Kasumi-1 (cell line): ENCODE measurements around the gene GNAI1.
"Not testable (repeated sequence)": the region's sequence is repeated elsewhere in the genome, so short reads cannot be mapped to it uniquely, and the experiment has no call there.

Experiments used
- DNase-seq, 2 experiments: peaks; one replicate each; lab custom pipeline; 2025; lab: John Stamatoyannopoulos, UW

The GNAI1 gene

DNA sequence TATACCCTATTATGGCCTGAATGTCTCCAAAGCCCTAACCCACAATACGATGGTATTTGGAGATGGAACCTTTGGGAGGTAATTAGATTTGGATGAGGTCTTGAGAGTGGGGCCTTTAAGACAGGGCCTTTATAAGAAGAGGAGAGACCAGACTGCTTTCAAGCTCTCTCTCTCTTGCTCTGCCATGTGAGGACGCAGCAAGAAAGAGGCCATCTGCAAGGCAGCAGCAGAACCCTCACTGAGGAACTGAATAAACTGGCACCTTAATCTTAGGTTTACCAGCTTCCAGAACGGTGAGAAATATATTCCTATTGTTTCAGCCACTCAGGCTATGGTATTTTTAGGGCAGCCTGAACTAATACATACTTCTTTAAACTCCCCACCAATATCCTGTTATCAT, 2.0 kb upstream of the GNAI1 start:
- no peak for DNase-seq

DNA sequence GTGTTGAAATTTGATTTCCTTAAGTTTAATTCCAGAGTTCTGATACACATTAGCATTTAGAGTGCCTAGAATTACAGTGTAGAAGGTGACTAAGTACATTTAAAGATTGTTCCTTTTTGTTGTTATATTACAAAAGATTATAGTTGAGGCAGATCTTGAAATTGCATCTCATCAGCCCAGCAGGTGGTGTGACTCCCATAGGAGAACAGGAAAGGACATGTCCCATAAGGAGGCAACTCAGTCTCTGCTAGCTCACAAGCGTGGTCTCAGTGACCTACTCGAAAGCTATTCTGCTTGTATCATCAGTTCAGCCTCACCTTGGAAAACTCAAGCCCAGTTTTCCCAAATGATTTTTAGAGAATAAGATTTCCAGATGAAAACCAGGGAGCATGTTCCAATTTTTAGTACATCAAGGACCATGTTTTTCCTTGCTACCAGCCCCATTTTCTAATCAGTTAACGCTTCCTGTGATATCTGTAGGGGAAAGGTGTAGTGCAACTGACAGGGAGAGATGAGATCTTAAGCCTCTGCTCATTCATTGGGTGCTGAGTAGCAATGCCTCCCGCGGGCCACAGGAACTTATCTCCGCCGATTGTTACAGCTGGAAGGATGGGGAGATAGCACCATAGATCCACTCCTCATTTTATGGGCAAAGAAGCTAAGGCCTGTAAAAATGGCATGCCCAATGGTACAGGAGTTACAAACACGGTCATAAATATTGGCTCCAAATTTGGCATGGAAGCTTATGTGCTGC, 1.1 kb upstream of the GNAI1 start:
- no peak for DNase-seq

DNA sequence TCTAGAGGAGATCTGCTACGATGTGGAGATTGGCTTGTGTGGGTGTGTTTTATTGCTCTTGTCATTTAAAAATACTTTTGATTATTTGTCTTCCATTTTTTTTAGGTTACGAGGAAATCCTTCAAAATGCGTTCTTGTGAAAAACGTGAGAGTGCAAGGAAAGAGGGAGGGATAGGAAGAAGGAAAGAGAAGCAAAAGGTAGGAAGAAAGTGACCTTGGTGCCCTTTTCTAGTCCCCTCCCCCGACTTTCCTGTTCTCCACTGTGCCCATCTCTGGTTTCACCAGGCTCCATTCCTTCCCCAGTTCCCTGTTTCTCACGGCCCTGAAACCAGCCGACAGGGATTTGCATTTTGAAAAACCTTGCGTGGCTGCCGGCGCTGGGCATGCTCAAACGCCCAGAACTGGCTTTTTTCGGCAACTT, 506 bp upstream of the GNAI1 start:
- peak in 1 of 2 experiments; percentile 67 for DNase-seq

DNA sequence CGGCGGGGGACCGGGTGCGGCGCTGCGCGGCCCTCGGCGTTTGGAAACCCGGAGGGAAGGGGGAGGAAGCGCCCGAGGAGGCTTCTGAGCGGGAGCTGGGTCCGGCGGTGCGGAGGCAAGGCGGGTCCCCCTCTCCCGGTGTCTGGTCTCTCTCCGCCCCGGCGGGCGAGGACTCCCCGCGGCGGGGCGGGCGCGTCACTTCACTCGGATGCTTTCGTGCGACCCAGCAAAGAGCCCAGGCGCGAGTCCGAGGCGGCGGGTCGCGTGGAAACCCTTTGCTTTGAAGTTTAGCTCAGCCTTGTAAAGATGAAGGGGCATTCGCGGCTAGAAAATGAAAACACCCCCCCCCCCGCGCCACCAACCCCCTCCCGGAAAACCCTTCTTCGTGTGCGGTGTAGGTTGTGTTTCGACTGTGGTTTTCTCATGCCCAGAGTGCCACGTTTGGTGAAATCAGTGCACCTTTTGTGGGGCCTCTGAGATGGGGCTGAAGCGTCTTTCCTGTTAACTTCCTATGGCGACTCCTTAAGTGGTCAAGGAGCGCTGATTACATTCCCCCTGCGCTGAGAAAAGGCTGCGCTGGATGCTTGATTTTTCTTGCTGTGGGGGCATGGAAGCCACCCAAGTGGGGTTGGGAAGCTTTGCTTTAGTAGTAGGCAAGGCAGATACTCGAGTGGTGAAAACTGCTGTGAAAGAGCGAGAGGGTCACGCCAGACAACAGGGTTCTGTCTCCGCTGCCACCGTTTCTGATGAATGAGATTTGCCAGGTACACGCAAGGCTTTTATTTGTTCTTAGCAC, 876 bp downstream of the GNAI1 start:
- DNase-seq = peak; percentile 20 to 26

DNA sequence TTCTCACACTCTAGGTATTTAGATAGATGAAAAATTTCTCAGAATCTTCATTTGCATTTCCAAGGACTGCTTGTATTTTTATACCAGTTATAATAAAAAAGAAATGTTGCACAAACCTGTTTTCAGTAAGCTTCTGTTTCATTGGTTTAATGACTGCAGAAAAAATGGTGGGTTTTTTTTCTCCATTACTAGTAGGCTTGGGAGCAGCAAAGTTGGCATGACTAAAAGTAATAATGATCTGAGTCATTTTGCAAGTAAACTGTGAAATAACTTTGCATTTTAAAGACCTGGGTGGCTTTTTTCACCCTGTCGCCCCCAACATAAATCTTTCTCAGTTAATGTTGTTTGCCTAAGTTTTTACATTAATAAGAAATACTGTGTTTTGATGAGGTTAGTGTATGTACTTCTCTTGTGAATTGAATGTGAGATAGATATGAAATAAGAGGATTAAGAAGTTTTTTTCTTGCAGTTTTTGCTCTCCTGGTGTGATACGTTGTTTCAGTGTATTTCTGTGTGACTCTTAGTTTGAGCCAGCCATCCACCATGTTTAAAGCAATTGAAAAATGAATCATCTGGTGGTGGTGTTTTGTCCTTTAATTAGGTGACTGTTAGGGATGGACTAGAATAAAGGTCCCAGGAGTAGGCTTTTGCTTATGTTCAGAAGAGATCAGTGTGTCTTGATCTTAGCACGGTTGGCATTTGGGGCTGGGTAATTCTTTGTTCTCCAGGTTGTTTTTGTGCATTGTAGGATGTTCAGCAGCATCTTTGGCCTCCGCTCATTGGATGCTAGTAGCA, 1.8 kb downstream of the GNAI1 start:
- DNase-seq = no peak

DNA sequence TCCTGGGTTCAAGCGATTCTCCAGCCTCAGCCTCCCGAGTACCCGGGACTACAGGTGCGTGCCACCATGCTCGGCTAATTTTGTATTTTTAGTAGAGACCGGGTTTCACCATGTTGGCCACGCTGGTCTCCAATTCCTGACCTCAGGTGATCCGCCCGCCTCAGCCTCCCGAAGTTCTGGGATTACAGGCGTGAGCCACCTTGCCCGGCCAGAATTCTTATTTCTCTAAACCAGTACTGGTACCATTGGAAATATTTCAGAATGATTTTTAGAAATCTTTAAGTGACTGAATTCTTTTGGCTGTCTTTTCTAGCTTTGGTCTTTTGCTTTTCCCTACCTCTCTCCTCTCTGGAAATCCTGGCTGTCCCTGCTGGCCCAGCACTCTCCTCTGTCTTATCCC, 2.8 kb downstream of the GNAI1 start:
- no peak for DNase-seq

DNA sequence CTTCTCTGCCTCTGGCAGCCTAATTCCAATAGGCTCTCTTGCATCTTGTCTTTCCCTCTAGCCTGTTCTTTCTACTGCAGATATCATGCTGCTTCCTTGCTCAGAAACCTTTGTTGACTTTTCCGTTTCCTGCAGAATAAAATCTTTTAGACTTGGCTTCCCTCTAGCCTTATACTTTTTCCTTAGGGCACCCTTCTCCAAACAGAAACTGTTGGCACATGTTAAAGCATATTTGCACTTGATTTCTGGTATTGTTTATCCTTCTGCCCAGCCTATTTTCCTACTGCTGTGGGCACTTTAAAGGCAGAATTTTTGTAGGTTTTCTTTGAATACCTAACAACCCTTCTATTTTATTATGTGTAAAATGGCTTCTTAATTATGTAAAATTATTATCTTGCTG, 4.6 kb downstream of the GNAI1 start:
- no peak for DNase-seq

DNA sequence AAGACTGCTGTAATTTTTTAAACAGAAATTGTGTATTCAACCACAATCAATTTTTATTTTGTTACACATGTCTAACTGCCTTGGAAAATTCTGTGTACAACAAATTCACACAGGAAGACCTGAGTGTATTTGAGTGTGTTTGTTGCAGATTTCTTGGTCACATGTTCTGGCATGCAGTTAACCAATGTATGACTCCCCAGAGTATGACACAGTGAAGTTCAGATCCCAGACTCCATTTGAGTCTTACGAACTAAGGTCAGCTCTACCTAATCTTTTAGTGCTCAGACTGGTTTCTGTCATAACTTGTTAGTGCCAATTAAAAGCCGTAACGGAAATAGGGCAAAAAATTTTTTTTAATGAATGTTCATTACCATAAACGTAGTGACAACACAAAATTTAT, 5.8 kb downstream of the GNAI1 start:
- no peak for DNase-seq

DNA sequence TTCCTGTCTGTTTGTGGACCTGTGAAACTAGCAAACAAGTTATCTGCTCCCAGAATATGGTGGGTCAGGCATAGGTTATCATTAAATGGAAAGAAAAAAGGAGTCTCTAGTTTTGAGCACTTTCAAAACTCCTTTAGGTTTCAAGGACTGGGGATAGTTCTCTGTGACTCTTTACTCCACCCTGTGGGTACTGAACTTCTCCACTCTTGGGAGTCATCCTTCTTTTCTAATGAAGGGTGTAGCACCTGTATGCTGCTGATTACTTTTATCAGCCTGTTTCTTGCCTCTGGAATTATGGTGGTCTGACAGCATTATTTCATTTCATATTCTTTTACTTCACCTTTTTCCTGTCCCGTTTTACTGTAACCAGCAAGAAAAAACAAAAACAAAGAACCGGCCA, 6.7 kb downstream of the GNAI1 start:
- no peak for DNase-seq

DNA sequence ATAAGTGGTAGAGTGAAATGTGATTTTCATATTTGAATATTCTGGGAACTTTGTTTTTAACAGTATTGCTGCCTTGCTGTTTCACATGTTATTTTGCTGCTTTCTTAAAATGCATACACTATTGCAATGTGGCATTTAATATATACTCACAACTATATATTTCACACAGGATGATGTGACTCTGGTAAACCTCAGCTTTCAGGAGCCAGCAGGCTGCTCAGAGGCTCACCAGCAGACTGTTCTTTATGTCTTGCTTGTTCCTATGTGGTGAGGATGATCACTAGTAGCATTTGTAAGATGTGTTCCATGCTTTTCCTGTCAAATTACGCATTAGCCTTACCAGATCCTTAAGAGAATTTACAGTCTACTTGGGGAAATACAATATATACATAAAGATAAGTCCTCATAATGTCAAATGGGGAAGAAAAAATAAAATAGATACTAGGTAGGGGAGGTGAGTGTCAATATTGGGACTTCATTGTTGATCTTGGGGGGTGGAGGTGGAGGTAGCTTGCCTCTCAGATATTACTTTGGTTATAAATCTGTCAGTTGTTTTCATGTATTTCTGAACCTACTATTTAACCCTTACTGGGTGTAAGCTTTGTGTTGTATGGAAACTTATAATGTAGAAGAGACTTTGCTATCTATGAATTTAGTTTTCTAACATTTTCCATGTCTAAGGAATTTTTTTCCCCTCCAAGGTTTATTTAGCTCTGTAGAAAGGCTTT, 8.4 kb downstream of the GNAI1 start:
- no peak for DNase-seq

DNA sequence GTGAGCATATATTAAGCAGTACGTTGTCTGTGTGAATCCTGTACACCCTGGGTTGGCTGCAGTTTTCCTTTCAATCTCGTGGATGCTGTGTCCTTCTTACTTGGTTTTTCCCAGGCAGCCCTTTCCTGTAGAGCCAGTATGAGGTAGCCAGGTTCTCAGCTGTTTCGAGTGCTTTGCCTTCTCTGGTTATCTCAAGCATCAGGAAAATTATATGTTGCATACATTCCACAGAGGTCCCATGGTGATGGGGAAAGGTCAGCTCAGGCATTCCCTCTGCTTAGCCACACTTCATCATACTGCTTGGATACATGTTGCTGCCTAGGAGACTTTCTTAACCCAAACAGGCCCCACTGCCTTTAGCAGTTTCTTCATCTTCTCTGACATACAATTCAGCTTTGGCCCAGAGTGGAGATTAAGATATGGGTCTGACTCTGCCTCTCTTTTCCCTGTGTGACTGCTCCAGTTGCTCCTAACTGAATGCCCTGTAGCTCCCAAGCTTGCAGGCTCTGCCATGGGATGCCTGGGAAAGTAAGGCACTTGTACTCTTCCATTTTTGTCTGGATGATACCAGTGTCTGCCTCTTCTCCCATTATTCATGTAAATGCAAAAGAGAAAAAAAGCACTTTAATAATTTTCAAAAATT, 11.3 kb downstream of the GNAI1 start:
- no peak for DNase-seq

DNA sequence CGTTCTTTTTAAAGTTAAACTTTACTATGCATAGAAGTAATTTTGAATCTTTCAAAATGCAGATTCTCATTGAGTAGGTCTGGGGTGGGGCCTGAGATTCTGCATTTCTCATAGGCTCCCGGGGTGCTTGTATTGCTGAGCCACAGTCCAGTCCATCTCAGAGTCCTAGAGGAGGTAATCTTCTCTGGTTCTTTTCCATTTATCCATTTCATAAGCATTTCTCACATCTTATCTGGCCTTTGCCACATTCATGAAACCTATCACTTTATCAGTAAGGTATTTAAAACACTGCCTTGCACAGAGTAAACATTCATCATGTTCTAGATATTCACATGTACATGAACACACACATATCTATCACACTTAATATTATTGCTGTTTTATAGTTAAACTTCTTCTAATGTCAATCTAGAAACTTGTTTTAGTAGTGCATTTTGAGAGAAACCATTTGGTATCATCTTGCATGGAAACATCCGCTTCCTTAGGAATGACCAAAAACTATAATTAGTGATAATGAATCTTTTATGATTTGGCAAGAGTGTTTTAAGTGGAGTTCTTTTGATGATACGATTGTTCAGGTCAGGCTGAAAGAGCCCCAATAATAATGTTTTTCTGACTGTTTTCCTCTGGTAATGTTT, 12.0 kb downstream of the GNAI1 start:
- no peak for DNase-seq

DNA sequence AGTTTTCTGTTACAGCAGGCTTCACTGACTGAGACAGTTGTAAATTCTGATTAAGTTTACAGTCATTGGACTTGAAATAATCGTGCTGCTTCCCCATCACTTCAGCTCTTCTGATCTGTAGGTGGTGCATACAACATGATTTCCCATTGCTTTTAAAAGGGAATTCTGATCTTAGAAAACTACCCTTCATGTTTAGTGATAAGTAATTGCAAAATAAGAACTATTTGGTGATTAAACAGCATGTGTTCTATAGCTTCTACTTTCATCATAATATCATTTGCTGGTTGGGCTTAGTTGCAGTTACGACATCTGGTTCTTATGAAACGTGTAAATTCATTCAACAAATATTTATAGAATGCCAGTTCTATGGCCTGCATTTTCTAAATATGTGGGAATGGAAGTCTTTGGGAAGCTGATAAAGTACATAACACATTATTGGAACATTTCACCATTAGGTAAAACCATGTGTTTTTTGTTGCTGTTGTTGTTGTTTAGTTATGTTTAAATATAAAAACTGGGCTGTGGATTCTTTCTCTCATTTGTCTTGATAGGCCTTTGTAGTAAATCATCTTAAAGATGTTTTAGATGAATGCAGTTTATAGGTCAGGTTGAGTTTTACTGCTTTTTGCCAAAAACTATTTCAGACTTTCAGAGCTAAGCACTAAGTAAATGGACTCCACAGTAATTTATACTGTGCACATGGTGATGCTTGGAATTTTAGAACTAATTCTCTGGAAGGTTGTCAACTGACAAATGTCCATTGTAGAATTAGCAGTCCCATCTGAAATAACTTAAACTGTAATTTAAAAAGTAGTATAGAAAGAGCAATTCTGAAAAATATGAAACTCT, 13.1 kb downstream of the GNAI1 start:
- DNase-seq = no peak

DNA sequence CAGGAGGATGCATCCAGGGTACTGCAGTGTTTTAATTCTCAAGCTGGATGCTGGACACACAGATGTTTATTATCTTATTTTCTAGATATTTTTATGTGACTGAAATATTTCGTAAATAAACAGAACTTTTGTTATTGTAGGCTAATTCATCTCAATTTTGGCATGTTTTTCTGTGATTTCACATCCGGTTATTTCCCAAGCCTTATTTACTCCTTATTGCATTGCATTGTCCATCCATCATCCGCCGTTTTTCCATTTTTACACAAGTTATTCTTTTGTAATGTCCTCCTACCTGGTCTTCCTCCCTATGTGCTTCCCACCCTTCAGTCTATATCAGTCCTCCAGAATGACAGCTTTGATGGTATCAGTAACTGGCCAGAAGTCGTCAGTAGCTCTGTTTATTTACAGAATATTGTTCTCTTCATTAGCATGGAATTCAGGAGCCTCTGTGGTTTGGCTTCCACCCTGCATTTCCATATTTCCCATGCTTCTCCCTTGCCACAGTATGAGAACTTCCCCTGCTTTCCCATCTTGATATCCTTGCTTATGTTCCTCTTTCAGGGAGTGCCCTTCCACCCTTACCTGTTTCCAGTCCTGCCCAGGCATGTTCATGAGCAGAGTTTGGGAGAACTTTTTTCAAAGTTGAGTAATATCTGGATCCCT, 16.1 kb downstream of the GNAI1 start:
- DNase-seq = no peak

DNA sequence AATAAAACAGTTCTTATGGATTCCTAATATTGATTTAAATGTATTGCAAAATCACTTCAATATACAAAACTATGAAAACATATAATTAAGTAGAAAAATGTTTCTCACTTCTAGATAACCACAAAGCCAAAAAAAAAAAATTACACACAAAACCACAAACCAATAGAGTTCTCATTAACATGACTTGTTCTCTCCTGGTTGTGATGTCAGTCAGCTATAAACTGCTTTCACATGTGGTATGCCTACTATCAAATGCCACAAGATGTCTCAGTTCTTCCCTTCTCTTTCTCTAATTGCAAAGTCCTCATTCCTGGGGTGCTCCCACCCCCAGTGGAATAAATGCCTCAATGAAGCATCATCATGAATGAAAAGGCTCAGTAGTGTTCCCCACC, 16.6 kb downstream of the GNAI1 start:
- DNase-seq = peak in 1 of 2 experiments; percentile 10

DNA sequence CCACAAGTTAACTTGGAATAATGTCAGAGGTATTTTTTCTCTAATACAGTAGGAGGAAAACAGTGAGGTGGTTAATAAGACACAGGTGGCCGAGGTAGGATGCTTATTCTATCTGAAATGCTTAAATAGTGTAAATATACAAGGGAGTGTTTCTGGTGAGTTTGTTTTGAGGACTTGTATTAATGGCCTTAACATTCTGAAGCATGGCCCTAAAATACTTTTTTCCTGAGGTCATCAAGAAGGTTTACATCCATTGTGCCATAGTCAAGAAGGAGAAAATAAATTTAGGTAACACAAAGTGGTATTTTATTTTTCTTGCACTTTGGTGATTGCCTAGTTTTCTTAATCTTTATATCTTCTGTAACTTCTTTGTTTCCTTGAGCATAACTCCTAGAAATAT, 18.8 kb downstream of the GNAI1 start:
- no peak for DNase-seq

DNA sequence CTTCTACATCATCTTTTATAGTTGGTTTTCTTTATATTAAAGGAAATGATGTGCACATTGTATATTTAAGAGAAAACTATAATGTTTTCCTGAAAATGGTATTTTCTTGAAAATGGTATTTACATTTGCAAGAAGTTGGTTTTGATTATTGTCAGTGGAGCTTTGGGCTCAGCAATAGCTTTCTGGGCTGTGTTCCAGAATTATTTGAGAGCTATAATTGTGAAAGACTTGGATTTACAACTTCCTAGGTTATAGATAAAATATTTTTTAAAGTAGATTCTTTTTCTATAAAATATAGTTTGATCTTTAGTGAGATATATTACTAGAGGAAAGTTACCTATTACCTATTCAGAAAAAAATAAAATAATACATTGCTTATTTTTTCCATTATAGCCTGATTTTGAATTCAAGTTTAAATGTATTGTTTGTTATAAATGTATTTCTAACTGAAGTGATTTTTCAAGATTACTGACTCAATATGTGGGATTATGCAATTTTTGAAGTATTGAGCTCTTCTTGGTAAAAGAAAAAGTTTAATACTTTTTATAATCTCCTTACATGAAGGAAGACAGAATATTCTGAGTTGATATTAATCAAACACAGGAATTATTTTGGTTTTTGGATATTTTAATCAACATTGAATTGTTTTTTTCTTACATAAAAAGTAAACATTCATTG, 20.2 kb downstream of the GNAI1 start:
- no peak for DNase-seq

DNA sequence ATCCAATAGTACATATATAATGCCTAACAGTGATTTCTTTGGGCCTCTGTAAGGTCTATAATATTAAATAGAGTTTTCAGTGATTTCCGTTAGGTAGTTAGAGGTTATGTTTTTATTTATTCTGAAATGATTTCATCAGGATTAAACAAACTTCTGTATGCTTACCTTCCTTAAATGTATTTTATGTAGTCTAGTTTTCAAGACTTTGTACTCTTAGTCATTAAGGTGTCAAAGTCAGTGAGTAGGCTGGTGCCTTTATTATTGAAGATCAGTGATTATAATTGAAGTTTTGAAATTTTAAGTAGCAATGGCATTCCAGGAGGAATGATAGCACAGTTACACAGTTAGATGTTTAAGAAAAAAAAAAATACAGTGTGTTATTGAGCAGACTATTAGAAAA, 20.7 kb downstream of the GNAI1 start:
- DNase-seq = no peak

DNA sequence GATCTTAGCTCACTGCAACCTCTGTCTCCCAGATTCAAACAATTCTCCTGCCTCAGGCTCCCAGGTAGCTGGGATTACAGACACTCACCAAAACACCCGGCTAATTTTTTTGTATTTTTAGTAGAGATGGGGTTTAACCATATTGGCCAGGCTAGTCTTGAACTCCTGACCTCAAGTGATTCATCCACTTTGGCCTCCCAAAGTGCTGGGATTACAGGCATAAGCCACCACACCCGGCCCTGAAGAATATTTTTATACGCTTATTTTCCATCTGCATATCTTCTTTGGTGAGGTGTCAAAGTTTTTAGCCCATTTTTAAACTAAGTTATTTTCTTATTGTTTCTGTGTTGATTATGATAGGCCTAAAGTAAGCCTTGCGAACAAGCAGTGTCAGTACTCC, 23.1 kb downstream of the GNAI1 start:
- not testable (repeated sequence) for DNase-seq
